Measurements from ENCODE around the gene STX2. TPM values are rescaled to one million over a fixed set of nuclear protein-coding genes. Genes with fewer than 3 reads are reported as not detected.
A peak's percentile ranks its signal among the peaks of the same experiment; 100 is the strongest.
"Not testable (repeated sequence)": the region's sequence is repeated elsewhere in the genome, so short reads cannot be mapped to it uniquely, and the experiment has no call there.

STX2 gene
- total and polyA plus RNA-seq, 3 experiments from 2014 or later: 10.7 to 23.0 (median 22.1) TPM

GRCh38 chr12:130878193-130879185, 39.4 kb upstream of the STX2 start:
- peaks cover 37 to 59% (median 50%) of the 10 kb centered on the region in 3 donors for H3K4me1 Mint-ChIP-seq
- peaks cover 0 to 3% of the 10 kb centered on the region in 2 donors for H3K27me3 Mint-ChIP-seq
- peak overlapping the region in 2 of 7 donors; percentile 9 to 64 for H3K4me3 Mint-ChIP-seq
- H3K9me3 ChIP-seq (ENCODE audit: low read length): no peaks in the 10 kb centered on the region
- no peaks in the 10 kb centered on the region for H3K27me3 ChIP-seq (ENCODE audit: insufficient read depth, low read length, poor library complexity, severe bottlenecking)
- POLR2A ChIA-PET: no interaction called here
- H3K36me3 ChIP-seq (ENCODE audit: insufficient read depth, low read length): peaks cover 23% of the 10 kb centered on the region
- CTCF ChIA-PET: no interaction called here
- no peak overlapping the region for H3K4me3 ChIP-seq (ENCODE audit: low read length)
- peaks cover 12 to 43% (median 18%) of the 10 kb centered on the region in 3 donors for H3K36me3 Mint-ChIP-seq
- no peaks in the 10 kb centered on the region for H3K9me3 Mint-ChIP-seq
- H3K4me1 ChIP-seq (ENCODE audit: insufficient read depth, low read length): peaks cover 18% of the 10 kb centered on the region
- H3K27ac Mint-ChIP-seq: peak overlapping the region in 1 of 8 donors; percentile 9
- H3K27ac ChIP-seq (ENCODE audit: low read depth, low read length): no peak overlapping the region
- DNase-seq: no peak

GRCh38 chr12:130877333-130877732, 38.3 kb upstream of the STX2 start:
- H3K4me3 ChIP-seq (ENCODE audit: low read length): no peak overlapping the region
- H3K27ac Mint-ChIP-seq: peak overlapping the region in 2 of 8 donors; percentile 2 to 69
- no peak overlapping the region for H3K27ac ChIP-seq (ENCODE audit: low read depth, low read length)
- DNase-seq: no peak
- H3K4me1 Mint-ChIP-seq: peaks cover 46 to 70% (median 60%) of the 10 kb centered on the region in 3 donors
- H3K27me3 Mint-ChIP-seq: peaks cover 0 to 3% of the 10 kb centered on the region in 2 donors
- CTCF ChIA-PET: no interaction called here
- peaks cover 23% of the 10 kb centered on the region for H3K36me3 ChIP-seq (ENCODE audit: insufficient read depth, low read length)
- no peaks in the 10 kb centered on the region for H3K9me3 Mint-ChIP-seq
- POLR2A ChIA-PET: no interaction called here
- H3K4me1 ChIP-seq (ENCODE audit: insufficient read depth, low read length): peaks cover 28% of the 10 kb centered on the region
- no peaks in the 10 kb centered on the region for H3K9me3 ChIP-seq (ENCODE audit: low read length)
- no peaks in the 10 kb centered on the region for H3K27me3 ChIP-seq (ENCODE audit: insufficient read depth, low read length, poor library complexity, severe bottlenecking)
- peaks cover 17 to 53% (median 26%) of the 10 kb centered on the region in 3 donors for H3K36me3 Mint-ChIP-seq
- H3K4me3 Mint-ChIP-seq: peak overlapping the region in 1 of 7 donors; percentile 28

- DNase-seq: no peak
- Histone ChIP-seq H3K36me3 (ENCODE audit: insufficient read depth, low read length) (peaks cover 23% of the 10 kb centered on the region), H3K9me3 (ENCODE audit: low read length) (no peaks in the 10 kb centered on the region), H3K27me3 (ENCODE audit: insufficient read depth, low read length, poor library complexity, severe bottlenecking) (no peaks in the 10 kb centered on the region), H3K4me1 (ENCODE audit: insufficient read depth, low read length) (peaks cover 28% of the 10 kb centered on the region), H3K27ac (ENCODE audit: low read depth, low read length) (no peak overlapping the region), H3K4me3 (ENCODE audit: low read length) (no peak overlapping the region)
- POLR2A ChIA-PET: no interaction called here
- peaks cover 46 to 70% (median 60%) of the 10 kb centered on the region in 3 donors for H3K4me1 Mint-ChIP-seq
- peak overlapping the region in 2 of 8 donors; percentile 2 to 85 for H3K27ac Mint-ChIP-seq
- peaks cover 0 to 3% of the 10 kb centered on the region in 2 donors for H3K27me3 Mint-ChIP-seq
- peak overlapping the region in 1 of 7 donors; percentile 28 for H3K4me3 Mint-ChIP-seq
- no peaks in the 10 kb centered on the region for H3K9me3 Mint-ChIP-seq
- H3K36me3 Mint-ChIP-seq: peaks cover 17 to 53% (median 26%) of the 10 kb centered on the region in 3 donors
- CTCF ChIA-PET: no interaction called here
Measured at GRCh38 chr12:130876758-130877157, 37.7 kb upstream of the STX2 start.

- peaks cover 17 to 53% (median 26%) of the 10 kb centered on the region in 3 donors for H3K36me3 Mint-ChIP-seq
- ChIA-PET CTCF (no interaction called here), POLR2A (no interaction called here)
- no peaks in the 10 kb centered on the region for H3K27me3 ChIP-seq (ENCODE audit: insufficient read depth, low read length, poor library complexity, severe bottlenecking)
- H3K27me3 Mint-ChIP-seq: peaks cover 0 to 3% of the 10 kb centered on the region in 2 donors
- no peak overlapping the region for H3K27ac ChIP-seq (ENCODE audit: low read depth, low read length)
- peak overlapping the region in 2 of 8 donors; percentile 12 to 94 for H3K27ac Mint-ChIP-seq
- H3K9me3 Mint-ChIP-seq: no peaks in the 10 kb centered on the region
- H3K36me3 ChIP-seq (ENCODE audit: insufficient read depth, low read length): peaks cover 23% of the 10 kb centered on the region
- peaks cover 30% of the 10 kb centered on the region for H3K4me1 ChIP-seq (ENCODE audit: insufficient read depth, low read length)
- H3K4me3 Mint-ChIP-seq: peak overlapping the region in 1 of 7 donors; percentile 78
- peaks cover 47 to 72% (median 61%) of the 10 kb centered on the region in 3 donors for H3K4me1 Mint-ChIP-seq
- DNase-seq: no peak
- no peaks in the 10 kb centered on the region for H3K9me3 ChIP-seq (ENCODE audit: low read length)
- H3K4me3 ChIP-seq (ENCODE audit: low read length): no peak overlapping the region
Measured at GRCh38 chr12:130876297-130876696, 37.2 kb upstream of the STX2 start.

- POLR2A ChIA-PET; H3K9me3 ChIP-seq (ENCODE audit: low read length); H3K27ac ChIP-seq (ENCODE audit: low read depth, low read length); H3K4me3 ChIP-seq (ENCODE audit: low read length); H3K9me3 Mint-ChIP-seq; H3K27me3 ChIP-seq (ENCODE audit: insufficient read depth, low read length, poor library complexity, severe bottlenecking); DNase-seq; H3K27me3 Mint-ChIP-seq: not testable (repeated sequence)
- Mint-ChIP-seq H3K27ac (peak overlapping the region in 4 of 8 donors; percentile 9 to 94 (median 40)), H3K36me3 (peaks cover 17 to 53% (median 26%) of the 10 kb centered on the region in 3 donors), H3K4me1 (peaks cover 47 to 72% (median 61%) of the 10 kb centered on the region in 3 donors), H3K4me3 (peak overlapping the region in 1 of 7 donors; percentile 78)
- Histone ChIP-seq H3K36me3 (ENCODE audit: insufficient read depth, low read length) (peaks cover 23% of the 10 kb centered on the region), H3K4me1 (ENCODE audit: insufficient read depth, low read length) (peaks cover 36% of the 10 kb centered on the region)
- CTCF ChIA-PET: interaction anchor here (1.2 kb wide), 1 partner anchor 50 kb away, joined by 3 read pairs; no protein-coding TSS in a partner anchor
Measured at GRCh38 chr12:130875708-130876107, 36.7 kb upstream of the STX2 start.

GRCh38 chr12:130875193-130875592, 36.1 kb upstream of the STX2 start:
- no peaks in the 10 kb centered on the region for H3K27me3 ChIP-seq (ENCODE audit: insufficient read depth, low read length, poor library complexity, severe bottlenecking)
- Mint-ChIP-seq H3K9me3 (no peaks in the 10 kb centered on the region), H3K27ac (peak overlapping the region in 3 of 8 donors; percentile 6 to 94 (median 66)), H3K4me3 (peak overlapping the region in 1 of 7 donors; percentile 90), H3K27me3 (peaks cover 0 to 8% of the 10 kb centered on the region in 2 donors), H3K36me3 (peaks cover 17 to 53% (median 26%) of the 10 kb centered on the region in 3 donors), H3K4me1 (peaks cover 45 to 71% (median 58%) of the 10 kb centered on the region in 3 donors)
- no peak for DNase-seq
- H3K4me1 ChIP-seq (ENCODE audit: insufficient read depth, low read length): peaks cover 40% of the 10 kb centered on the region
- H3K4me3 ChIP-seq (ENCODE audit: low read length): no peak overlapping the region
- ChIA-PET CTCF (interaction anchor here (1.2 kb wide), 1 partner anchor 49 kb away, joined by 3 read pairs; no protein-coding TSS in a partner anchor), POLR2A (no interaction called here)
- no peak overlapping the region for H3K27ac ChIP-seq (ENCODE audit: low read depth, low read length)
- H3K9me3 ChIP-seq (ENCODE audit: low read length): no peaks in the 10 kb centered on the region
- peaks cover 23% of the 10 kb centered on the region for H3K36me3 ChIP-seq (ENCODE audit: insufficient read depth, low read length)

- Mint-ChIP-seq H3K4me1 (peaks cover 43 to 70% (median 56%) of the 10 kb centered on the region in 3 donors), H3K36me3 (peaks cover 17 to 53% (median 26%) of the 10 kb centered on the region in 3 donors), H3K27ac (peak overlapping the region in 7 of 8 donors; percentile 21 to 94 (median 61)), H3K4me3 (peak overlapping the region in 4 of 7 donors; percentile 20 to 90 (median 64)), H3K9me3 (no peaks in the 10 kb centered on the region), H3K27me3 (peaks cover 0 to 8% of the 10 kb centered on the region in 2 donors)
- Histone ChIP-seq H3K27ac (ENCODE audit: low read depth, low read length) (no peak overlapping the region), H3K9me3 (ENCODE audit: low read length) (no peaks in the 10 kb centered on the region), H3K4me3 (ENCODE audit: low read length) (no peak overlapping the region), H3K36me3 (ENCODE audit: insufficient read depth, low read length) (peaks cover 23% of the 10 kb centered on the region), H3K27me3 (ENCODE audit: insufficient read depth, low read length, poor library complexity, severe bottlenecking) (no peaks in the 10 kb centered on the region), H3K4me1 (ENCODE audit: insufficient read depth, low read length) (peaks cover 36% of the 10 kb centered on the region)
- ChIA-PET CTCF (interaction anchor here (1.2 kb wide), 1 partner anchor 49 kb away, joined by 3 read pairs; no protein-coding TSS in a partner anchor), POLR2A (no interaction called here)
- DNase-seq: no peak
Measured at GRCh38 chr12:130874696-130875095, 35.6 kb upstream of the STX2 start.

Data from CD8-positive, alpha-beta memory T cell (primary cell).